Parathyroid adenoma (tissue), 2 donors: ENCODE data around the gene PNKP.
A peak's percentile ranks its signal among the peaks of the same experiment; 100 is the strongest.

Experiments
- H2AFZ ChIP-seq: fragments of 300-600 bp; sonication (generic); one replicate; pipeline ENCODE4 v1.7.0; 2017; ENCODE audit warnings: antibody characterized with exemption, mild to moderate bottlenecking
- H3K27ac ChIP-seq: fragments of 300-600 bp; sonication (generic); one replicate; pipeline ENCODE4 v1.7.0; 2017
- H3K27me3 ChIP-seq: fragments of 300-600 bp; sonication (generic); one replicate; pipeline ENCODE4 v1.7.0; 2017; ENCODE audit warnings: low read length; ENCODE audit not compliant: control insufficient read depth, insufficient read depth
- H3K36me3 ChIP-seq: fragments of 300-600 bp; sonication (generic); one replicate; pipeline ENCODE4 v1.7.0; 2017; ENCODE audit warnings: low read length; ENCODE audit not compliant: control insufficient read depth, insufficient read depth
- H3K4me1 ChIP-seq: fragments of 300-600 bp; sonication (generic); one replicate; pipeline ENCODE4 v1.7.0; 2017; ENCODE audit warnings: control low read depth
- H3K4me2 ChIP-seq: fragments of 300-600 bp; sonication (generic); one replicate; pipeline ENCODE4 v1.7.0; 2017; ENCODE audit warnings: low read length
- H3K4me3 ChIP-seq: fragments of 300-600 bp; sonication (generic); one replicate; pipeline ENCODE4 v1.7.0; 2017; ENCODE audit warnings: low read depth, low read length
- H3K79me2 ChIP-seq: fragments of 300-600 bp; sonication (generic); one replicate; pipeline ENCODE4 v1.7.0; 2017; ENCODE audit warnings: control low read depth
- H3K9ac ChIP-seq: fragments of 300-600 bp; sonication (generic); one replicate; pipeline ENCODE4 v1.7.0; 2017; ENCODE audit warnings: mild to moderate bottlenecking
- H3K9me3 ChIP-seq: fragments of 300-600 bp; sonication (generic); one replicate; pipeline ENCODE4 v1.7.0; 2017; ENCODE audit warnings: low read length; ENCODE audit not compliant: control insufficient read depth
- CTCF ChIP-seq: fragments of 300-600 bp; sonication (generic); IDR thresholded peaks from one replicate; pipeline ENCODE4 v1.7.0; 2017; ENCODE audit warnings: antibody characterized with exemption, mild to moderate bottlenecking
- donor health status: primary hyperparathyroidism.

PNKP gene

GRCh38 chr19:49817964-49818648, 49.3 kb downstream of the PNKP start, which contains the start of gene MED25:
Gene MED25, plus strand, starts transcription at chr19:49818289. Its CDS starts 53 bp downstream, at chr19:49818342.
- no peaks in the 10 kb centered on the region for H3K27me3 ChIP-seq
- peak within 1 kb of the TSS; percentile 94 for H3K4me3 ChIP-seq
- TF ChIP-seq CTCF: no peak
- H3K79me2 ChIP-seq: peaks cover 34% of the 10 kb centered on the region
- peak within 1 kb of the TSS; percentile 84 for H2AFZ ChIP-seq
- H3K9me3 ChIP-seq: no peaks in the 10 kb centered on the region
- peak within 1 kb of the TSS; percentile 93 for H3K9ac ChIP-seq
- peak within 1 kb of the TSS; percentile 100 for H3K27ac ChIP-seq
- H3K36me3 ChIP-seq: no peaks in the 10 kb centered on the region
- peaks cover 3% of the 10 kb centered on the region for H3K4me1 ChIP-seq
- H3K4me2 ChIP-seq: peak within 1 kb of the TSS; percentile 97

GRCh38 chr19:49816590-49816989, 50.8 kb downstream of the PNKP start:
- no peaks in the 10 kb centered on the region for H3K27me3 ChIP-seq
- H3K27ac ChIP-seq: peak overlapping the region; percentile 100
- no peaks in the 10 kb centered on the region for H3K9me3 ChIP-seq
- no peak overlapping the region for H3K4me3 ChIP-seq
- peaks cover 7% of the 10 kb centered on the region for H3K4me1 ChIP-seq
- peaks cover 29% of the 10 kb centered on the region for H3K79me2 ChIP-seq
- H3K9ac ChIP-seq: no peak overlapping the region
- H3K36me3 ChIP-seq: no peaks in the 10 kb centered on the region
- peak overlapping the region; percentile 97 for H3K4me2 ChIP-seq
- H2AFZ ChIP-seq: no peak overlapping the region
- TF ChIP-seq CTCF: no peak

- peaks cover 9% of the 10 kb centered on the region for H3K79me2 ChIP-seq
- H3K9me3 ChIP-seq: no peaks in the 10 kb centered on the region
- no peak for TF ChIP-seq CTCF
- peak overlapping the region; percentile 95 for H3K4me2 ChIP-seq
- H3K9ac ChIP-seq: no peak overlapping the region
- H2AFZ ChIP-seq: peak overlapping the region; percentile 95
- no peaks in the 10 kb centered on the region for H3K36me3 ChIP-seq
- peak overlapping the region; percentile 94 for H3K4me3 ChIP-seq
- H3K4me1 ChIP-seq: peaks cover 10% of the 10 kb centered on the region
- H3K27me3 ChIP-seq: no peaks in the 10 kb centered on the region
- H3K27ac ChIP-seq: peak overlapping the region; percentile 96
Measured at GRCh38 chr19:49814010-49814409, 53.4 kb downstream of the PNKP start.

- no peaks in the 10 kb centered on the region for H3K36me3 ChIP-seq
- H2AFZ ChIP-seq: peak within 1 kb of the TSS; percentile 95
- H3K27ac ChIP-seq: peak within 1 kb of the TSS; percentile 96
- peak; percentile 30 for TF ChIP-seq CTCF
- peak within 1 kb of the TSS; percentile 94 for H3K4me3 ChIP-seq
- no peaks in the 10 kb centered on the region for H3K9me3 ChIP-seq
- H3K4me2 ChIP-seq: peak within 1 kb of the TSS; percentile 95
- peak within 1 kb of the TSS; percentile 77 for H3K9ac ChIP-seq
- H3K79me2 ChIP-seq: peaks cover 2% of the 10 kb centered on the region
- H3K4me1 ChIP-seq: peaks cover 10% of the 10 kb centered on the region
- no peaks in the 10 kb centered on the region for H3K27me3 ChIP-seq
Measured at GRCh38 chr19:49812997-49813861, 54.1 kb downstream of the PNKP start, which contains the start of gene FUZ. Gene FUZ, minus strand, starts transcription at chr19:49813292. Its CDS starts 186 bp downstream, at chr19:49813106.
